ENCODE measurements around the gene HCN4.
"Not testable (repeated sequence)": the region's sequence is repeated elsewhere in the genome, so short reads cannot be mapped to it uniquely, and the experiment has no call there.

Gene HCN4

GRCh38 chr15:73368301-73369136, at the start of gene HCN4:
Gene HCN4, minus strand, starts transcription at chr15:73368958. Its CDS starts 688 bp downstream, at chr15:73368270.
- DNase-seq: peak; percentile 7

- DNase-seq: no peak
Observed at GRCh38 chr15:73414876-73415275, 46.1 kb upstream of the HCN4 start.

DNA sequence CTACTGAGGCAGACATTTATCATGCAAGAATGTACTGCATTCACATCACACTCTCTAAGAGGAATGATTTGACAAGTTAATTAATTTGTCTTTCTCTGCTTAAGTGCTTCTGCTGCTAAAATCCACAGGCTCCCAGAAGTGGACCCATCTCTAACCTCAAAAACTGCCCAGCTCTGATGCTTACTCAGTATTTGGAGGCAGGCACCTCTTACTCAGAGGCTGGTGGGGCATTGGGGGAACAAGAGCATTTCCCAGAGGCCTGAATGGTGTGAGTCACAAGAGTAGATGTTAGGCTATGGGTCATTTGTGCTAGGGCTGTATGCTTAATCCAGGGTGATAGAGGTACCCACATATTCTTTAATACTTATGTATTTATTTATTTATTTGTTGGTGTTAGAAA, 34.4 kb upstream of the HCN4 start:
- DNase-seq: no peak

GRCh38 chr15:73400222-73400621, 31.5 kb upstream of the HCN4 start:
- not testable (repeated sequence) for DNase-seq

DNA sequence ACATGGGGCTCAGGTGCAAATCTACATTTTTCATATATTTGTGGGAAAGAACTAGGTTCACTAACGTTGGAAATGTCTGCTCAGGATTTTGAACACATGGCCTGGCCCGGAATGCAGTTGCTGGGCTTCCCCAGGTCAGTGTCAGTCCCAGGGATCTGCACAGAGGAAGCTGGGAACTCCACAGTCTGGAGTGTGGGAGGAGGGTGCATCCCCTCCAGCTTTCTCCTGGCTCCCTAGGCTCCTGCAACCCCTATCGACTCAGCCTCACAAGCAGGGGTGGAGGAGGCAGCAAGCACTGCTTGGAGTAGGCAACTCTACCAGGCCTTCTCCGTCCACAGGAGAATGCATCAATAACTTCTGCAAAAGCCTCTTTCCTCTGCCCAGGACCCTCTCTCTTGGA, 30.1 kb upstream of the HCN4 start:
- no peak for DNase-seq

DNA sequence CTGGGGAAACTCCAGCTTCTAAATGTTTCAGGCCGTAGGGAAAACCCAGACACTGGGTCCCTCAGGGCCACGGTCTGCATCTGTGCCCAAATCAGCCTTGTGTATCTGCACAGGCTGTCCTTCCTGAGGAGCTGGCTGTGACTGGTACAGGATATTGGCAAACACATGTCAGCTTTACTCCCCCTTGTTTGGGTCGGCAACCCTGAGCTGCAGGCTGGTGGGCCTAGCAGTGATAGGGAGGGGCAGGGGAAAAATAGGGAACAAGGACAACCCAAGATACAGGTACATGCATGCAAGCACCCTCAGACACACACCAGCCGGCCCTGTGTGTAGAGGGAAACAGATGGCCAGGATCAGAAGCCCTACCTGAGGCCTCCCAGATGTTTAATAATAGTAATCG, 28.7 kb upstream of the HCN4 start:
- no peak for DNase-seq

DNA sequence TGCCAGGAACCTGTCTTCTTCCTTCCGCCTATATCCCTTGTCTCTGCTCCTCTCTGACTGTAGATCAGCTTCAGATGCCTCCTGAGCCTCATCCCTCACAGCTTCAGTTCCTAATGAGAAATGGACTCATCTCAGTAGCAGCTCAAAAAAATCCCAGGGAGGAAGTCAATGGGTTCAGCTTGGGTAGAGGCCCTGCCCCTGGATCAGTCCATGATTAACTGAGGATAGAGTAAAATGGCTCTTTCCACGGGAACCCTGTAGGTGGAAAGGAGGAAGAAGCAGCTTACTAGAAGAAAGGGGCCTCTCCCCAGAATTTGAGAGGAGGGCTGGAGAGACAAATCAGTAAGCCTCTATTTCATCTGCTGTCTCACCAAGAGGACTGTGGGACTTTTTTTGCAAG, 26.9 kb upstream of the HCN4 start:
- no peak for DNase-seq

GRCh38 chr15:73394782-73395181, 26.0 kb upstream of the HCN4 start:
- no peak for DNase-seq

GRCh38 chr15:73393336-73393735, 24.6 kb upstream of the HCN4 start:
- no peak for DNase-seq

- DNase-seq: no peak
Observed at GRCh38 chr15:73392025-73392424, 23.3 kb upstream of the HCN4 start.

DNA sequence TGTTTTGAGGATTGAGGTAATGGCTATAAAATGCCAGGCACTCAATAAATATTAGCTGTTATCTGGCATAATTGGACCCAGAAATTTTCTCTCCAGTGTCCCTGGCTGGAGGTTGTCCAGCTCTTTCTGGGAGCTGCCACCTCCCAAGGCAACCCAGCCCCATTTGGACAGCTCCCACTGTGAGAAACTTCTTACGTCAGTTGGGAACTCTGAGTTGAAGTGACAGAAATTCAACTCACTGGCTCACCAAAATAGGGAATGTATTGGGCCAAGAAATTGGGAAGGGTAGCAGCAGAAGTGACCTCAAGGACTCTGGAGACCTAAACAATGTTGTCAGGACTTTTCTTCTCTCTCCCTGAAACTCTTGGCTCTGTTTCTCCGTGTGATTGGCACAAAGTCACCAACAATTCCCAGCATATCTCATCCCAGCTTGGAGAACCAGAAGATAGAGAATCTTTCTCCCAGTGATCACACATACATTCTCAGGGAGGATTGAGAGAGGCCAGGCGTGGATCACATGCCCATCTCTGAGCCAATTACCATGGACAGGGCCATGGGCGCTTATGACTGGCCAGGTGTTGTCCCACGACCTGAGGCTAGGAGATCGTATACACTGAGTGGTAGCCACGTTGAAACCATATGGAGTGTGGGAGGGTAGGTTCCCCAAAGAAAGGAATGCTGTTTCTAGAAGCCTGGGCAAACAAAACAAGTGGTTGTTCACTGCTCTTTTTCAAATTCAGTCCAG, 22.5 kb upstream of the HCN4 start:
- no peak for DNase-seq

DNA sequence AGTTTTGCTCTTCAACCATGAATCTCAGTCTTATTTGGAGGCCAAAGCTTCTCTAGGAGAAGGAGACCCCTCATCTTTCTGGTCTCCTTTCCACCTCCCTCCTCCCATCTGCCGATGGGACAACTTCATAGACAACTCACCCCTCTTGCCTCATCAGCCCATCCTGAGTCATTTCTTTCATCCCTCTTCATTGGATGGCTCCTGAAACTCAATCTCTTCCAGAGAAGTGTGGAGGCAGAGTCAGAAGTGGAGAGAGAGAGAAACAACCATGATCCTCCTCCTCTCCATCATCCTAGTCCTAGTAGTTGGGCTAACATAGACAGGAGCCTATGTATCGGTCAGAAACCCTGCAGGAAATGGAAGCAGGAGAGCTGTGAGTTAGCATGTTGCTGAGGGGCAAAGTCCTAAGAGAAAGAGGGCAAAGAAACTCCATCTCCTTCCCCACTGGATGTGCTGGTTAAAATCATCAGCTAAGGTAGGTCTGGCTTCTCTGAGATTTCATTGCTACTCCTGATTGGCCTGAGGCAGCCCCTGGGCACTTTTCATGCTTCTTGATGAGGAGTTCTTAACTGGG, 21.3 kb upstream of the HCN4 start:
- no peak for DNase-seq

DNA sequence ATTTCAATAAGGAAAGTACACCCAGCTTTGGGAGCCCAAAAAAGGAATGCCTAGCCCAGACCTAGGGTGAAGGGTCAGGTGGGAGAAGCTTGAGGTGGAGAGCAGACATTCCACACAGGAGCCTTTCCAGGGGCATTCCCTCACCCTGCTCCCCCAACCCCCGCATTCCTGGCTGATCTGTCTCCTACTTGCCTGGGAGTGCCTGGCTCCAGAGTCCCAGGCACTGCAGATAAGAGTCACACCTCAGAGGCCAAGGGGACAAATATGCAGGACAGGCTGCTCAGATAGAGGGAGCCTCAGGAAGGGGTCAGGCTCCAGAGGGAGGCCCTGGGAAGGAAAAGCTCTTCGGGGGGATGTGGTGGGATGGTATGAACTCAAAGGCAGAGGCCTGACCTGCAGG, 20.8 kb upstream of the HCN4 start:
- no peak for DNase-seq

- no peak for DNase-seq
Observed at GRCh38 chr15:73388256-73388781, 19.6 kb upstream of the HCN4 start.

DNA sequence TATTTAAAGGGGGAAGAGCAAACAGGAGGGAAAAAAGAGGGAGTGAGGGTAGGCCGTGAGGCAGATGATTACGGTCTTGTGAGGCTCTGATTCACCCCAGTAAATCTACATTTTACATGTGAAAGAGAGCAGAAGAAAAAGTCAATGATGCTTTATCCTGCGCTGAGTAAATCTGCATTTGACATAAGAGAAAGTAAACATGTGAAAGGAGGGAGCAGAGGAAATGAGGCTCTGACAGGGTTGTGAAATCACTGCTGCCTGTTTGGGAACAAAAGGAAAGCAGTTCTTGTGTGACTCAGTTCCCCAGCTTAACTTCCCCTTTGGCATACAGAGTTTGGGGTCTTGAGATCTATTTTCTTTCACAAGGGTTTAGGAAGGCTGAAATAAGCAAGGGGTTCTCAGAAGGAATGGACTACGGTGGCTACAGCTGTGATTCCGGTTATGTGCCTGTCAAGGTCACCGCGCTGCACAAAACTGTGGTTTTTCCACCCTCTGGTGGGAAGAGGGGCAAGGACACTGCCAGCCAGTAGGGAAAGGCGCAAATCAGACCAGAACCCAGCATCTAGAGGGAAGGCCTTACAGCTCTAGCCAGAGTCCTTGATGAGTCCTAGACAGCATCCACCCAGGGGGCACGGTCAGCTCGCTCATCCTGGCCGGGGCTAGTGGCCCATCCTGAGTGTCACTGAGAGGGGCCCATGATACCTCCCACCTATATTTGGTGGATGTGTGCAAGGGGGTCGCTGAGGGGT, 18.9 kb upstream of the HCN4 start:
- no peak for DNase-seq

DNA sequence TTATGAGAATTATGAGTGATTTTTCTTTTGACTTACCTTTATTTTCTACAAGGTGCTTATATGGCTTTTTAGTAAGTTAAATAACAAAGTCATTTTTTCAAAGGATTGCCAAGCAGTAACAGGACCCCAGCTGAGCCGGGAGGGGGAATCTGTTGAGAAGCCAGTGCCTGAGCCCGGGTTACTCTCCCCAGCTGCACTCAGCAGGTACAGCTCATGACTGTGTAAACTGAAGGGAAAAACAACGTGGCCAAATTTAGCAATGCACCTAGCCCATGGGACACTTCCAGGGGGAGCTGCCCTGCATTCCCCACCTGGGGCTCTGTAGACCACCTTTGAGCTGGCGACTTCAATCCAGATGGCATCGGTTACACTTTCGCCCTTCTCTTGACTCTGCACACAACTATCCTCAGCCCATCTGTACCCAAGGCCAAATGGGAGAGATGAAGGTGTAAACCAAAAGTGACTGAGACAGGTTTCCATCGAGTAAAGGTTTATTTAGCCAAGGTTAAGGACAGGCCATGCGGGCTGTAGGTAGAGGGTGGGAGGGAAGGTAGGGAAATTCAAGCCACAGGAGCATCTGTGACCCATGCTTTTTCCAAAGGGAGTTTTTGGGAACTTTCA, 18.2 kb upstream of the HCN4 start:
- no peak for DNase-seq

DNA sequence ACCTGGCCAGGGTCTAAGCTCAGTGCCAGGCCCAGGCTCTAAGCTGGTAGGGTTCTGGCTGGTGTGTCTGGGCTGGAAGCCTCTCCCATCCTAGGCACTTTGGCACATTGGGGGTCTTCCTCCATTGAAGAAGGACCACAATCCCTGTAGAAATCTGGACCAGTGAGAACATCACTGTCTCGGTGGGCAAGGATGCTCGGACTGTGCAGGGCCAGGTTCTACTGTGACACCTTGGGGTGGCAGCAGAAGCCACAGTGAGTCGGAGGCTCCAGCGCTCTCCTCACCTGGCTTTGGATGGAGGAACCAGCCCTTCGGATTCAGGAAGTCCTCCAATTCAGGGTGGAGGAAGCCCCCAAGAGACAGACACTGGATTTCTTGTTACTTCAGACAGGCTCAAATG, 17.5 kb upstream of the HCN4 start:
- DNase-seq: no peak

DNA sequence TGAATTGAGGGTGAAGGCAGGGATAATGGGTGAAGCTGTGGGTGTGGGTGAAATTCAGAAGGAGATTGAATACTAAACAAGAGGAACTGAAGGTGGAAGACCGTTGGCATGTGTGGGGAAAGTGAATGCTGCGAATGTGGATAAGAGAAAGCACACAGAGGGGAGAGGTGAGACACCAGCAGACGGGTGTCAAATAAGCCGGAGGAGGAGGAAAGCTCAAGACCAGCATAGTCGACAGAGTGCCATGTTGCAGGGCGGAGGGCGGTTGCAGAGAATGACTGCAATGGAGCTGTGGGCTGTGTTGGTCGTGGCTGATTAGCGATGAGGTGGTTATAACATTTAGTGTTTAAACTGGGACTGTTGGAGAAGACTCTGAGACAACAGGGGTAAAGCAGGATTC, 16.4 kb upstream of the HCN4 start:
- no peak for DNase-seq

DNA sequence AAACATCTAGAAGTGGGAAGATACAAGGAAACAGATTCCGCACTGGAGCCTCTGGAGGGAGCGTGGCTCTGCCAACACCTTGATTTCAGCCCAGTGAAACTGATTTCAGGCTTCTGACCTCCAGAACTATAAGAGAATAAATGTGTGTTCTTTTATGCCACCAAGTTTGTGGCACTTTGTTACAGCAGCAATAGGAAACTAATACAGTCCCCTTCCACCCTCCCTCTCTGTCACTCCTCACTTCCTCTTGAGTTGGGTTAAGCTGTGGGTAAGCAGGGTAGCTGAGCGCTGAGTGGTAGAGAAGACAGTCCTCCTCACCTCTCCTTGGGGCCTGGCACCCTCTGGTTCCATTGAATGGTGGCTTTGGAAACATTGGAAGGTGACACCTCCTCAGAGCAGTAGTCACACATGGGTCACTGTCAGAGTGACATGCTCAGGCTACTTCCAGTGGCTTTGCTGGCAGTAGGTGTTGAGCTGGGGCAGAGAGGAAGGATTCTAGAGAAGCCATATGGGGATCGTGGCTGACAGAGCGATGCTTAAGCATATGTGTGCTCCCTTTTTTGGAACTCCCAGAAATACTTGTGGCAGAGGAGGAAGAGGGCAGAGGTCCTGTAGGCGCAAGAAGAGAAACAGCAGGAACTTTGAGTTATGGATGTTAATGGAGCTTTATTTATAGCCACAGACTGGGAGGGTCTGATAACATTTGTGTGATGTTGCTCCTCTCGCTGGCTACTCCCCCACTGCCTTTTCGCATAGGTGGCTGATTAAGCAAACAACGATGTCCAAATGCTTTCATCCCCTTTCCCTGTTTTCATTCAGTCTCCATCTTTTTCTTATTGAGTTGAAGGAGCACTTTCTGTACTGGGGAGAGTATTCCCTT, 14.8 kb upstream of the HCN4 start:
- no peak for DNase-seq

DNA sequence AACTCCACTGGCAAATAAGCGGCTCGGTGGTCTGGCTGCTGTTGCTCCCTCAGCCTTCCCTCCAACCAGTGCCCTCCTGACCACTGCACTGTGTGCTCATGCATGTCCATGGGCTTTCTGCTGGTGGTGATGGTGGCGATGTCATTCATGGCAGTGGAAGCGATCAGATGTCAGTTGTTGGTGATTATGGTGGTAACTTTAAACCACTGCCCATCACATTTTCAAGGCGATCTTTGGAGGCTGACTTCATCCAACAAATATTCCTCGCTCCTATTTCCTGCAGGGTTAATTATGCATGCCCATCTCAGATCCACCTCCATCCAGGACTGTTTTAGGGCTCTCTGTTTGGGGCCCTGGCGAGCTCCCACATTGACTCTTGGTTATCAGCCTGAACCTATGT, 13.4 kb upstream of the HCN4 start:
- no peak for DNase-seq

DNA sequence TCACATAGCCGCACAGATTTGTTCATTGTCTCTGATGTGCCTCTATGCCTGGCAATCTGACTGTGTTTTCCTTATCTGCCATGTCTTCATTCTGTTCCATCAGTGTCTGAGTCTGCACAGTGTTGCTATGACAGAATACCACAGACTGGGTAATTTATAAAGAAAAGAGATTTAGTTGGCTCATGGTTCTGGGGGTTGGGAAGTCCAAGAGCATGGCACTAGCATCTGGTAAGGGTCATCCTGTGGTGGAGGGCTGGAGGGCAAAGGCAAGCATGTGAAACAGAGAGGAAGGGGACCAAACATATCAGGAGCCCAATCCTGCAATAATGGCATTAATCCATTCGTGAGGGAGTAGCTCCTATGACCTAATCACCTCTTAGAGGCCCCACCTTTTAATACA, 11.9 kb upstream of the HCN4 start:
- DNase-seq: no peak

DNA sequence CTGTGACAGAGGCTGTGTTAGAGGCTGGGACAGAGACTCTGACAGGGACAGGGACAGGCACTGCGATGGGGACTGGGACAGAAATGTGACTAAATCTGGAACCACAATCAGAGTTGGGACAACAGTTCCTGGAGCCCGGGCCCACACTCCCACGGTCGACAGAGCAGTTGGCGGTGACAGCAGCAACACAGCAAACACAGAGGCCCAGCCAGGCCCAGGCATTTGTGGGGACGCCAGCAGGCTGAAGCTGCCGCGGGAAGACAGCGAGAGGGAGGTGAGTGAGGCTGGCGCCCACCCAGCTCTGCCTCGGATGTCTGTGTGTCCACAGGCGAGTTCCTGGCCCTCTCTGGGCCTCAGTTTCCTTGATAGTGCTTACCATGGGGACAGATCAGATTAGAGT, 9.3 kb upstream of the HCN4 start:
- no peak for DNase-seq
